Upper lobe of left lung (tissue), 6 donors: ENCODE data around the gene NOTCH1. TPM values are rescaled to one million over a fixed set of nuclear protein-coding genes. Genes with fewer than 3 reads are reported as not detected.
"Not testable (repeated sequence)": the region's sequence is repeated elsewhere in the genome, so short reads cannot be mapped to it uniquely, and the experiment has no call there.

Source experiments
- ATAC-seq, 2 donors: fragments of 200-7000 bp; cut with Tn5 transposase; one replicate each; pipeline ENCODE4 v1.9.1; 2022; ENCODE audit warnings: mild to moderate bottlenecking in 2 of 2, moderate library complexity in 2 of 2; ENCODE audit not compliant: low FRiP score in 2 of 2
- DNase-seq, 2 donors: peaks; one replicate each; pipeline ENCODE4 v3.0.0-alpha.2; 2019 to 2020
- H3K27ac ChIP-seq, 4 donors: fragments of 200-600 bp; sonication (generic); one replicate each; pipeline ENCODE4 v1.5.1; 2016 to 2019
- H3K27me3 ChIP-seq, 4 donors: fragments of 200-600 bp; sonication (generic); one replicate each; pipeline ENCODE4 v1.5.1; 2017 to 2019
- H3K36me3 ChIP-seq, 4 donors: fragments of 200-600 bp; sonication (generic); one replicate each; pipeline ENCODE4 v1.5.1; 2016 to 2019
- H3K4me1 ChIP-seq, 4 donors: fragments of 200-600 bp; sonication (generic); one replicate each; pipeline ENCODE4 v1.5.1; 2018 to 2019
- H3K4me3 ChIP-seq, 4 donors: fragments of 200-600 bp; sonication (generic); one replicate each; pipeline ENCODE4 v1.5.1; 2017 to 2019; ENCODE audit warnings: mild to moderate bottlenecking in 2 of 4, moderate library complexity in 1 of 4
- H3K9me3 ChIP-seq, 4 donors: fragments of 200-600 bp; sonication (generic); one replicate each; pipeline ENCODE4 v1.5.1; 2018 to 2019
- EP300 ChIP-seq, 4 donors: sonication (generic); formaldehyde crosslinking; IDR thresholded peaks; one replicate each; pipeline ENCODE4 v1.5.1; 2017; ENCODE audit warnings: antibody characterized with exemption in 4 of 4, control low read depth in 2 of 4
- POLR2A ChIP-seq, 4 donors: fragments of 450-650 bp; IDR thresholded peaks; one replicate each; pipeline ENCODE4 v1.5.1; 2016 to 2017; ENCODE audit warnings: antibody characterized with exemption in 4 of 4, mild to moderate bottlenecking in 2 of 4
- POLR2AphosphoS5 ChIP-seq, 2 donors: sonication (generic); formaldehyde crosslinking; IDR thresholded peaks; one replicate each; pipeline ENCODE4 v1.5.1; 2017; ENCODE audit warnings: antibody characterized with exemption in 2 of 2
- WGBS, 2 donors: methylation state at CpG; one replicate each; pipeline ENCODE4 v1.1.5; 2017 to 2018; 5-methylcytosine and 5-hydroxymethylcytosine counted together
- total RNA-seq, 6 donors: library from RNA; depleted of rRNA in 4 of 6; stranded (reverse); fragments of >200 nt in 4 of 6; gene quantifications; one replicate each; pipeline versions ENCODE4 v1.1.0 to v1.2.1, GENCODE V29; 2016 to 2021
- TF ChIP-seq, protein P1 (sequence below), 6 experiments: fragments of 450-650 bp in 4 of 6; fragments of 200-600 bp in 2 of 6; sonication (generic) in 2 of 6; IDR thresholded peaks; one replicate each; pipeline ENCODE4 v1.5.1; 2016 to 2019; ENCODE audit warnings: antibody characterized with exemption in 6 of 6
- donor health status: DM: no; HTN: no; CAD: no; lungs with moderate emphysema.
- donor health status: DM: no; HTN: yes; CAD: no; lungs with severe emphysema.

NOTCH1 gene
- total RNA-seq, 6 donors from 2014 or later, result 49.6 to 175 (median 110) TPM

DNA sequence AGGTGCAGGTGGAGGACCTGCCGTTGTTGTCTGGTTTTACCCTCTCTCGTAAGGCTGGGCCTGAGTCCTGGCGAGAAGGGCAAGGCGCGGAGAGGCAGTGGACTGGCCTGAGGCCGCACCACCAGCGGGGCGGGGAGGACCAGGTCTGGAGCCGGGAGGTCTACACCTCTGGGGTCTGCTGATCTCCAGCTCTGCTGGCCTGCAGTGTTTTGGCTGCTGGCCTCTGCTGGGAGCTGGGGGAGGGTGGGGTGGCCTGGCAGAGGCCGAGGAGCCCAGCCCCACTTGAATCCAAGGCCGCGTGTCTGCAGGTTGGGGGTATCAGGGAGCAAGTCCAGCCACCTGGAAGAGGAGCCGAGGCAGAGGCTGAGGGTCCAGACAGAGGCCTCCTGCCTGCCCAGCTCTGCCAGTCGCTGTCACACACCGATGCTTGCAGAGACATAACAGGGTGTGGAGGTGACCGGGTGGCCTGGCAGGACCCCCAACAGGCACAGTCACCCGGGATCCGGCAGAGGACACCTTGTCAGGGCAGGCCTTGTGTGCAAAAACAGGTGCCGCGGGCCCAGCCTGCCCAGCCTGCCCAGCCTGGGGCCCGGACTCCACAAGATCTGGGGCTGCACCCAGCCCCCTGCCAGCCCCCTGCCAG lies 29.9 kb upstream of the NOTCH1 start:
- WGBS, 2 donors, result 83 to 85% methylated on average over 12 to 21 of the region's 21 CpGs
- Histone ChIP-seq H3K36me3 (no peaks in the 10 kb centered on the region), H3K4me3 (no peak overlapping the region), H3K27me3 (no peaks in the 10 kb centered on the region), H3K9me3 (no peaks in the 10 kb centered on the region), H3K4me1 (peaks cover 19 to 38% (median 22%) of the 10 kb centered on the region in 4 donors), H3K27ac (no peak overlapping the region)
- DNase-seq (peak in 1 of 2 donors; percentile 75), ATAC-seq (no peak)
- TF ChIP-seq EP300 (IDR thresholded peaks at IDR 0.05), result no peak
- TF ChIP-seq, protein P1, sequence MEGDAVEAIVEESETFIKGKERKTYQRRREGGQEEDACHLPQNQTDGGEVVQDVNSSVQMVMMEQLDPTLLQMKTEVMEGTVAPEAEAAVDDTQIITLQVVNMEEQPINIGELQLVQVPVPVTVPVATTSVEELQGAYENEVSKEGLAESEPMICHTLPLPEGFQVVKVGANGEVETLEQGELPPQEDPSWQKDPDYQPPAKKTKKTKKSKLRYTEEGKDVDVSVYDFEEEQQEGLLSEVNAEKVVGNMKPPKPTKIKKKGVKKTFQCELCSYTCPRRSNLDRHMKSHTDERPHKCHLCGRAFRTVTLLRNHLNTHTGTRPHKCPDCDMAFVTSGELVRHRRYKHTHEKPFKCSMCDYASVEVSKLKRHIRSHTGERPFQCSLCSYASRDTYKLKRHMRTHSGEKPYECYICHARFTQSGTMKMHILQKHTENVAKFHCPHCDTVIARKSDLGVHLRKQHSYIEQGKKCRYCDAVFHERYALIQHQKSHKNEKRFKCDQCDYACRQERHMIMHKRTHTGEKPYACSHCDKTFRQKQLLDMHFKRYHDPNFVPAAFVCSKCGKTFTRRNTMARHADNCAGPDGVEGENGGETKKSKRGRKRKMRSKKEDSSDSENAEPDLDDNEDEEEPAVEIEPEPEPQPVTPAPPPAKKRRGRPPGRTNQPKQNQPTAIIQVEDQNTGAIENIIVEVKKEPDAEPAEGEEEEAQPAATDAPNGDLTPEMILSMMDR (IDR thresholded peaks at IDR 0.05), result no peak
- no peak for TF ChIP-seq POLR2A (IDR thresholded peaks at IDR 0.05)
- no peak for TF ChIP-seq POLR2AphosphoS5 (IDR thresholded peaks at IDR 0.05)

DNA sequence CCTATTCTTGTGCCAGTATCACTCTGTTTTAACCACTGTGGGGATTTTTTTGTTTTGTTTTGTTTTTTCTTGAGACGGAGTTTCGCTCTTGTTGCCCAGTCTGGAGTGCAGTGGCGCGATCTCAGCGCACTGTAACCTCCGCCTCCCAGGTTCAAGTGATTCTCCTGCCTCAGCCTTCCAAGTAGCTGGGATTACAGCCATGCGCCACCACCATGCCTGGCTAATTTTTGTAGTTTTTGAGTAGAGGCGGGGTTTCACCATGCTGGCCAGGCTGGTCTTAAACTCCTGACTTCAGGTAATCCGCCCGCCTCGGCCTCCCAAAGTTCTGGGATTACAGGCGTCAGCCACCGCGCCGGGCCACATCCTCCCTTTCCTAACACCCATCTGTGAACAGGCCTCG lies 28.8 kb upstream of the NOTCH1 start:
- not testable (repeated sequence) for ATAC-seq, H3K27me3 ChIP-seq, H3K4me3 ChIP-seq, H3K36me3 ChIP-seq, H3K27ac ChIP-seq, H3K9me3 ChIP-seq
- peak in 1 of 2 donors; percentile 37 for DNase-seq
- WGBS, 2 donors, result 91 to 96% methylated on average over 16 of the region's 16 CpGs
- peaks cover 19 to 38% (median 22%) of the 10 kb centered on the region in 4 donors for H3K4me1 ChIP-seq

DNA sequence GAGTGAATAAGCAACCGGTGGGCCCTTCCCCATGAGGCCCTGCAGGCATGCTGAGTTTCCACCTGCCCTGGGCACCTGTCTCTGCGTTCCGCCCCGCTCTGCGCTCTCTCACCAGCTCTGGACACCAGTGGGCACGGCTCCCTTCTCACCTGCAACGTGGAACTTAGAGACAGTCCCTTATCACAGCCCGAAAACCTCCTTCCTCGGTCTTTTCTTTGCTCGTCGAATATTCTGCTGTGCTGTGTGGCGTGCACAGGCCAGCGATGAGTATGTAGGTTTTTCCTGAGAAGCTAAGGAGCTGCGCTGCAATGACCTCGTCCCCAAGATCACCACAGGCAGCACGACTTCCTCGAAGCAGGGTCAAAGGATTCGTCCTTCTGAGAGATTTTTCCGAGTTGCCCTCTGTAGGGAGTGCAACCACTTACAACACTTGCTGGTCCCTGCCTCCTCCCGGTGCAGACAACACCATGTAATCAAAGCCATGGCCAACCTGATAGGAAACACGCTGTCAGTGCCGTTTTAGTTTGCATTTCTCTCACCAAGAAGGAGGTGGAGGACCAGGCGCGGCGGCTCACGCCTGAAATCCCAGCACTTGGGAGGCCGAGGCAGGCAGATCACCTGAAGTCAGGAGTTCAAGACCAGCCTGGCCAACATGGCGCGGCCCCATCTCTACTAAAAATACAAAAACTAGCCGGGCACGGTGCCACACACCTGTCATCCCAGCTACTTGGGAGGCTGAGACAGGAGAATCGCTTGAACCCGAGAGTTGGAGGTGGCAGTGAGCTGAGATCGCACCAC lies 27.2 kb upstream of the NOTCH1 start:
- DNase-seq (peak in 1 of 2 donors; percentile 58), ATAC-seq (no peak)
- Histone ChIP-seq H3K4me3 (no peak overlapping the region), H3K36me3 (no peaks in the 10 kb centered on the region), H3K27ac (no peak overlapping the region), H3K9me3 (no peaks in the 10 kb centered on the region), H3K27me3 (no peaks in the 10 kb centered on the region), H3K4me1 (peaks cover 22 to 38% (median 28%) of the 10 kb centered on the region in 4 donors)
- WGBS, 2 donors, result 81 to 84% methylated on average over 33 to 34 of the region's 34 CpGs
- TF ChIP-seq, protein P1 (IDR thresholded peaks at IDR 0.05), result no peak
- TF ChIP-seq POLR2A (IDR thresholded peaks at IDR 0.05) (no peak), EP300 (IDR thresholded peaks at IDR 0.05) (no peak), POLR2AphosphoS5 (IDR thresholded peaks at IDR 0.05) (no peak)

DNA sequence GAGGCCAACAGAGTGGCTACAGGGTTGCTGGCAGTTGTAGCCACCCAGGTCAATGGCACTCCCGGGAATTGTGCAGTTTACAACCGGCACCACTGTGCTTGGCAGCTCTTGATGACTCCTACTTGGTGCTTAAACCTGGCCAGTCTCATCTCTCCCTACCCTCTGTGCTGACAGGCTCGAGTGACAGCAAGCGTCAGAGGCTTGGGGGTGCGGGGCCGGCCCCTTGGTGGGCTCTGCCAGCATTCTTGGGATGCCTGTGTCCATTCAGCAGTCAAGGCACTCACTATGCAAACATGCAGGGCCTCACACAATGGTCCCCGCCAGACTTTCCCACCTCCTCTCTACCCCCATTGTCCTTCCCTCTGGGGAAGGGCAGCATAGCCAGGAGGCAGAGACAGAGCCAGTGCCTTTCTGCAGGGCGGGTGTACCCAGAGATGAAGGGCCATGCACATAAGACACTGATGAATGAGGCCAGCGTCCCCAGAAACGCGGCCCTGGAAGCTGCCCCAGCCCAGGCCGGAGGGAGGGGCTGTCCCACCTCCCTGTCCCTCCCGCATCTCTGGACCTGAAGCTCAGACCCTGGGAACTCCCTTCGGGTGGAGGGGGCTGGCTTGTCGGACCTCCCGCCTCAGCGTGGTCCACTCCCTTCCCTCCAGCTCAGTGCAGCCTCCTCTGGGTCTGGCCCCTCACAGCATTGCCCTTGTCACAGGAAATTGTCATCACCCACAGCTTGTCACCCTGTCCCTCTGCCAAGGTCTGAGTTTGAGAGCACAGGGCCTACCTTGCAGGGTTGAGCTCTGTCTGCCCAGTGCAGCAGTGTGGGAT lies 26.4 kb upstream of the NOTCH1 start:
- Histone ChIP-seq H3K9me3 (no peaks in the 10 kb centered on the region), H3K27me3 (no peaks in the 10 kb centered on the region), H3K27ac (no peak overlapping the region), H3K4me3 (no peak overlapping the region), H3K4me1 (peaks cover 29 to 46% (median 35%) of the 10 kb centered on the region in 4 donors), H3K36me3 (no peaks in the 10 kb centered on the region)
- ATAC-seq, result no peak
- peak in 1 of 2 donors; percentile 80 for DNase-seq
- TF ChIP-seq POLR2A (IDR thresholded peaks at IDR 0.05), result no peak
- TF ChIP-seq, protein P1 (IDR thresholded peaks at IDR 0.05), result no peak
- TF ChIP-seq POLR2AphosphoS5 (IDR thresholded peaks at IDR 0.05), result no peak
- TF ChIP-seq EP300 (IDR thresholded peaks at IDR 0.05), result no peak
- WGBS, 2 donors, result 40 to 50% methylated on average over 3 to 17 of the region's 17 CpGs

DNA sequence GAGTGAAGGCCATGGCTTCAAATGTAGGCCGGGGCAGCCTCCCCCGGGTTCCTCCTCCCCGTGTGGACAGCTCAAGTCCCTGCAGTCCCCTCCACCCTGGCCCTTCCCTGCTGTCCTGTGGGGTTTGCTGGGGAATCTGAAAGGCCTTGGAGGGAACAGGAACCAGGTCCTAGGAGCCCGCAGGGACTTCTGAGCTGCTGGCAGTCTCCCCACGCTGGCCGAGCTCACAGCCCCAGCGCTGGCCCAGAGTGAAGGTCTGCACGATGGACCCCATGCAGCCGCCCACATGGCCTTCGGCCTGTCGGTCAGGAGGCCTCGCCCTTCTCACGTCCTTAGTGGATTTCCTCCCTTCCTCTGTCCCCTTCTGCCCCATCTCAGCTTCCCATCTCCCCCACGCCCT lies 25.7 kb upstream of the NOTCH1 start:
- Histone ChIP-seq H3K36me3 (no peaks in the 10 kb centered on the region), H3K4me3 (no peak overlapping the region), H3K9me3 (no peaks in the 10 kb centered on the region), H3K4me1 (peaks cover 36 to 51% (median 40%) of the 10 kb centered on the region in 4 donors), H3K27me3 (no peaks in the 10 kb centered on the region), H3K27ac (no peak overlapping the region)
- no peak for ATAC-seq
- TF ChIP-seq POLR2A (IDR thresholded peaks at IDR 0.05) (no peak), EP300 (IDR thresholded peaks at IDR 0.05) (no peak), POLR2AphosphoS5 (IDR thresholded peaks at IDR 0.05) (no peak)
- TF ChIP-seq, protein P1 (IDR thresholded peaks at IDR 0.05), result no peak
- 78 to 91% methylated on average over 6 to 14 of the region's 14 CpGs for WGBS, 2 donors
- DNase-seq, result peak in 1 of 2 donors; percentile 58
